ENCODE results near the gene PLA2G5.
"Not testable (repeated sequence)": the region's sequence is repeated elsewhere in the genome, so short reads cannot be mapped to it uniquely, and the experiment has no call there.

Gene PLA2G5

DNA sequence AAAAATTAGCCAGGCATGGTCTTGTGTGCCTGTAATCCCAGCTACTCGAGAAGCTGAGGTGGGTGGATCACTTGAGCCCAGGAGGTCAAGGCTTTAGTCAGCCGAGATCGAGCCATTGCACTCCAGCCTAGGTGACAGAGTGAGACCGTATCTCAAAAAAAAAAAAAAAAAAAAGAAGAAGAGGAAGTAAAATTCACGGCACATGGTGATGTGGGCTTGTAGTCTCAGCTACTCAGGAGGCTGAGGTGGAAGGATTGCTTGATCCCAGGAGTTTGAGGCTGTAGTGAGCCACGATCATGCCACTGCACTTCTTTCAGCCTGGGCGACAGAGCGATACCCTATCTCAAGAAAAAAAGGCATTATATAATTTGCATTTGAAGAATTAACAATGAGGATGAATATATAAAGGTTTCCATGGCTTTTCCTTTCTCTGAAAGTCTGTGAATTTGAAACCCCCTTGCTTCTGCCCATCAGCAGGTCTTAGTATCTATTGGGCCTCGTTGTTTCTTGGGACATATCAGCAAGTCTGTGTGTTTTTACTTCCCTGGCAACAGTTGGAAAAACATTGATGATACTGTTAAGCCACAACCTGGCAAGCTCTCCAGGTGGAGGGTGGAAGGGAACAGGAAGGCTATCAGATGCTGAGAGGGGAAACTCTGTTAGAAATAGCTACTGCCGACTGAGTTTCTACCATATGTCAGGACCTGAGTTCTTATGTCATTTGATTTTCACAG lies 53.9 kb downstream of the PLA2G5 start:
- DNase-seq: no peak

DNA sequence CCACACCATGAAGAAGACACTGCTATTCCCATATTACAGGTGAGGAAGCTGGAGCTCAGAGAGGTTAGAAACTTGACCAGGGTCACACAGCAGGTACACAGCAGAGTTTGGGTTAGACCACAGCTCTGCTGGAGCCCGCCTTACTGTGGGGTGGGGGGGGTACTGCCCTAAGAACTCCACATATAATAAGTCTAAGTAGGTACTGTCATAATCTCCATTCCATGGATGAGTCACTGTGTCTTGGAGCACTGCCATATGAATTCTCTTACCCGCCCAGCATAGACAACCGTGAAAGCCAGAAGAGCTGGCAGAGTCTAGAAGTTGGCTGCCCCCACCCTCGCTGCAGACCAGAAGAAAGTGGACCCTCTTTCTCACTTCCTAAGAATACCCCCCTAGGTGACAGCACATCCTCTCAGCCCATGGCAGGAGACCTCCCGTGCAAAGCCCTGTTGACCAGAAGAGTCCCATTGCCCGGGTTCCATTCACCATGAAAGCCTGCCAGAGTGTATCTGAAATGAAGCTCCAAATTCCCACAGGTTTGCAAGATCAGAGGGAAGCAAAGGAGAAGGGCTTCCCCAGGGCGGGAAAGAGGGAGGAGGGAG lies 54.6 kb downstream of the PLA2G5 start:
- peak; percentile 25 for DNase-seq

DNA sequence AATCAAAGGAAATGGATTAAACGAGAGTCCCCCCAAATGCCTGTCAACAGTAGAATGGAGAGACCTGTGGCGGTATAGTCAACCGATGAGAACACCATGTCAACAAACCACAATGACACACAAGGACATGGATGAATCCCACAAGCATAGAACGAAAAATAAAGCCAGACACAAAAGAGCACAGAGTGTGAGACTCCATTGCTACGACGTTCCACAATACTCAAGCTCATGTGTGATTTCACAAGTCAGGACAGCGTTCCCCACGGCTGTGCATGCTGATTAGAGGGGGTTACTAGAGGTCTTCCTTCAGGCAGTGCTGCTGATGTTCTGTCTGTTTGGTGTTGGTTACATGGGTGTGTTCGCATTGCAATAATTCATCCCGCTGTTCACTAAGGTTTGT lies 55.1 kb downstream of the PLA2G5 start:
- DNase-seq: no peak

DNA sequence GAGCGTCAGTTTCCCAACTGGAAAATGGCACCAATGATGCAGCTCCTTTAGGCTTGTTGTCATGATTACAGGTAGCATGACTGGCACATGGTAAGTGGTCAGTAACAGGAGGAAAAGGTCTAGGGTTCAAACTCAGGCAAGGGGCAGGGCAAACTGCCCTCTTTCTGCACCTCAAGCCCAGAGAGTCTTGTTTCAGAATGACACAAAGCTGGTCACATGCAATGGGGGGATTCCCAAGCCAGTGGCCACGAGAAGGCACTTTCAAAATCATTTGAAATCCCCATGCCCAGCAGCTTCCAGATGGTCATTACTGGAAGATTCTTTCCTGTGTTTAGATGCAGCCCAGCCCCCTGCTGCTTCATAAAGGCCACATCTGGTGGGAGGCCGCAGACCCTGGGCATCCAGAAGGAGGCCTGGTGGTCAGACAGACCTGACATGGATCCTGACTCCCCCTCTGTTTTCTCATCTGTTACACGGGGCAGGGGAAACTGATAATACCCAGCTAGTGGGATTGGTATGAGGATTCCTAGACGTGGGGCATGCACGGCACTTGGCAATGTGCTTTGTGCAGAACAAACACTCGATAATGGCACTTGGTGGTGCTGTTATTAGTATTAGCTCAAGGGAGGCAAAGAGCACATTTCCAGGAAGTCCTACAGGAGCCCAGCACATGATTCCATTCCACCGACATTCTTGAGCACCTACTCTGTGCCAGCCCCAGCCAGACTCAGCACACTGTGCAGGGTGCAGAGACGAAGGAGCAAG lies 56.2 kb downstream of the PLA2G5 start:
- DNase-seq: peak; percentile 35

DNA sequence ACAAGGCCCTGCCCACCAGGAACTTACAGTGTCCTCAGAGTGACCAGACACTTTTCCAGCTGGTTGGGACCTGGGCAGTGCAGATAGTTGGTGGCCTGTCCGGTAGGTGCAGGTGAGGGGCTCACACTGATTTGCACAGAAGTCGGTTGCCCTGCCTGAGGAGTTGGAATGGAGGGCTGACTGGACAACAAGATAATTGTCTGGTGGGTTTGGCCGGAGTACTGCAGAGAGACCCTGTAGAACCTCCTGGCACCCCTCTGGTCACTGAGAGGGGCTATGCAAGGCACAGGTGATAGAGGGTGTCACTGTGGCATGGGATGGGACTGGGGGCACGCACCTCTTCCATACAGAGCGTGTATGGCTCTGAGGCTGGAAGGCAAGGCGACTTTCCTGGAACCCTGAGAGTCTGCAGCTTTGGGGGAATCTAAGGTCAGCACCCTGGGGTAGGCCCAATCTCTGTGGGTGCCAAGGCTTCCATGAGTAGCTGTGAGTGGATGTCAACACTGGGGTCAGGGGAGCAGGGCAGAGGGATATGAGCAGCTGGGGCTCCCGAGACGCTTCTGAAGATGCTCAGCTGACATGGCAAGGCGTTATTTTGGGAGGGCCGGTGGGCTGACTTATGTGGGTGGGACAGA lies 56.9 kb downstream of the PLA2G5 start:
- no peak for DNase-seq

DNA sequence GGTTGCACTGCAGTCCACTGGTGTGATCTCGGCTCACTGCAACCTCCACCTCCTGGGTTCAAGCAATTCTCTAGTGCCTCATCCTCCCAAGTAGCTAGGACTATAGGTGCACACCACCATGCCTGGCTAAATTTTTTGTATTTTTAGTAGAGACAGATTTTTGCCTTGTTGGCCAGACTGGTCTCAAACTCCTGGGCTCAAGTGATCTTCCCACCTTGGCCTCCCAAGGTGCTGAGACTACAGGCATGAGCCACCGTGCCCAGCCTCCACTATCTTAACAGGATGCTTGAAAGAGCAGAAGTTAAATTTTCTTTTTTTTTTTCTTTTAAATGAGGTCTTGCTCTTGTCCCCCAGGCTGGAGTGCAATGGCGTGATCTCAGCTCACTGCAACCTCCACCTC lies 60.5 kb downstream of the PLA2G5 start:
- not testable (repeated sequence) for DNase-seq

DNA sequence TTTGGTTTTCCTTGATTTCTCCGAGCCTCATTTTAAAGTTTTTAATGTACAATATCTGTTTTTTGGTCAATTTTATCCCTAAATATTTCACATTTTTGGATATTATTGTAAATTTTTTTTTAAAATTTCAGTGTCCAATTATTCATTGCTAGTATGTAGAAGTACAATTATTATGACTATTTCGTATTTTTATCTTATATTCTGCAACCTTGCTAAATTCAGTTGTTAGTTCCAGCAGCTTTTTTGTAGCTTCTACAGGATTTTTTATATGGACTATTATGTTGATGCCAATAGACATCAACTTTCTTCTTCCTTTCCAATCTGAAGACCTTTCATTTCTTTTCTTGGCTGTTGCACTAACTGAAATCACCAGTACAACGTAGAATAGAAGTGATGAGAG lies 65.0 kb downstream of the PLA2G5 start:
- no peak for DNase-seq

DNA sequence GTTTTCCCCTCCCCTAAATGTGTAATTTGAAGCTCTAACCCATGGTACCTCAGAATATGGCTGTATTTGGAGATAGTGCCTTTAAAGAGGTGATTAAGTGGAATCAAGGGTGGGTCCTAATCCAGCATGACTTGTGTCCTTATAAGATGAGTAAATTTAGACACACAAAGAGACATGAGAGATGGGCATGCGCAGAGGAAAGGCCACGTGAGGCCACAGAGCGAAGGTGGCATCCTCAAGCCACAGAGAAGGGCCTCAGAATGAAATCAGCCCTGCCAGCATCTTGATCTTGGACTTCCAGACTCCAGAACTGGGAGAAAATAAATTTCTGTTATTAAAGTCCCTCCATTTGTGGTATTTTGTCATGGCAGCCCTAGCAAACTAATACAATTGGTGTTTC lies 66.3 kb downstream of the PLA2G5 start:
- no peak for DNase-seq

DNA sequence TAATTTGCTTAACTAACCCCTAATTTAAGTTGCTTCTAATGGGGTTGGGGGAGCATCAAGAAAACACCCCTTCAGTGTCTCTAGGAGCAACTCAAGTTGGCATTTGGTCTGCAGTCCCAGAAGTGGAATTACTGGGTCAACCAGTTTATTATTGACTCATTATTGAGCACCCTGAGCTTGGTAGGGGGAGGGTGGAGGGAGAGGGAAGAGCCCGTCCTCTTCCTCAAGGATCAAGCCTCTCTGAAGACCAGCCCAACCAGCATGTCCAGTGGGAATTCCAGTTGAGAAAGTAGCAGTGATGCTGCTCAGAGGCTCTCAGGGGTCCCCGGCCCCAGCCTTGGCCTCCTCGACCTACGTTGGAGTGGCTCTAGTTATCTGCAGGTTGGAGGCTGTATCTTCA lies 67.1 kb downstream of the PLA2G5 start:
- DNase-seq: no peak

DNA sequence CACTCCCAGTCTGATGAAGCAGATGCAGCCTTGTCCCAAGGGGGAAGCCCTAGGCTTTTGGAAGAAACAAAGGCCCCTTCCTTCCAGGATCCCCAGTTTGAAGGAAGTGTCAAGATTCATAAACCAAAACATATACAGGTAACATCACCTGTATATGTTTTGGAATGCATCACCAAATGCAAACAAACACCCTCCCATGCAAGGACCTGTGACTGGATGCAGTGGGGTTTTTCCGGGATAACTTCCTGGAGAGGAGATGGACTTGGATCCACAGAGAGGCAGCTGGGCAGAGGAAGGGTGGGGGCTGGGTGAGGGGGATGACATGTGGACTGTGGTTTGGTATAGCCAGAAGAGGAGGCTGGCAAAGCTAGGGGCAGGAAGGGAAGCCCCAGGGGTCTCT lies 67.6 kb downstream of the PLA2G5 start:
- no peak for DNase-seq

DNA sequence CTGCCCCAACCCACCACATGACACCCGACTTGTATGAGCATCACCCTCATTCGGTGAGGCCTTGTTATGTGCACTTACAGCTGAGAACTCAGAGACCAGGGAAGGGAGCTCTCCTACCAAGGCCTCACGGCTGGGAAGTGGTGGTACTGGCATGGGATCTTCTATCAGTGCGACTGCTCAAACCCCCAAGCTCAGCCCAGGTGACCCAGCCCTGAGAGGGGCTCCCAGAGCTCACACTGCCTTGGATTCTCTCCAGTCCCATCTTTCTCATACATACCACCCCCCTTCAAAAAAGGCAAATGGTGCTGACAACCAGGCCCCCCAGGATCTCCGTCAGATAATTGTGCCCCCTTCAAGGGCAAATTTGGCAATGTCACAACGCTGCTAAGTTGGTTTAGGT lies 68.4 kb downstream of the PLA2G5 start:
- no peak for DNase-seq

DNA sequence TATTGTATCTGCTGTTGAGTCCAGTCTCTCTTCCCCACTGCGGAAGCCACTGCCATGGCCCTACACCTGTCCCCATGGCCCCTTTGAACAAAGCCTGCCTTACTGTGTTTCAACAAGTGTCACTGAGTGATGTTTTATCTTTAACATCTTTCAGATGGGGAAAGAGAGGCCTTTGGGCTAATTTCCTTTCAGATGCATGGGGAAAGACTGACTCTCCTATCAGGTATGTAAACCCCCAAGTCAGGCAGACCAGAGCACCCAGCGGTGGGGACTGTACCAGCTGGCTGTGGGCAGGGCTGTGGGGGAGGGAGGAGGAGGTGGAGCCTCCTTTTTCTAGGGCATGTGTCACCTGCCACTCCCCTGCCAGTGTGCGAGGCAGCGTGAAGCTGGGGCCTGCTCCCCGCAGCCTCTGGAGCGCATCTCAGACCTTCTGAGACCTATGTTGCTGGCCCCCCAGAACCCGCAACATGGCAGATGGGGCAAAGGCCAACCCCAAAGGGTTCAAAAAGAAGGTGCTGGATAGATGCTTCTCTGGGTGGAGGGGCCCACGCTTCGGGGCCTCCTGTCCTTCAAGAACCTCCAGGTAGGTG lies 69.1 kb downstream of the PLA2G5 start, which contains the start of gene PLA2G2F:
PLA2G2F (plus strand) TSS at position 363 of the 590 bp plus-strand sequence; CDS start at position 468, 105 bp downstream.
- DNase-seq: no peak

DNA sequence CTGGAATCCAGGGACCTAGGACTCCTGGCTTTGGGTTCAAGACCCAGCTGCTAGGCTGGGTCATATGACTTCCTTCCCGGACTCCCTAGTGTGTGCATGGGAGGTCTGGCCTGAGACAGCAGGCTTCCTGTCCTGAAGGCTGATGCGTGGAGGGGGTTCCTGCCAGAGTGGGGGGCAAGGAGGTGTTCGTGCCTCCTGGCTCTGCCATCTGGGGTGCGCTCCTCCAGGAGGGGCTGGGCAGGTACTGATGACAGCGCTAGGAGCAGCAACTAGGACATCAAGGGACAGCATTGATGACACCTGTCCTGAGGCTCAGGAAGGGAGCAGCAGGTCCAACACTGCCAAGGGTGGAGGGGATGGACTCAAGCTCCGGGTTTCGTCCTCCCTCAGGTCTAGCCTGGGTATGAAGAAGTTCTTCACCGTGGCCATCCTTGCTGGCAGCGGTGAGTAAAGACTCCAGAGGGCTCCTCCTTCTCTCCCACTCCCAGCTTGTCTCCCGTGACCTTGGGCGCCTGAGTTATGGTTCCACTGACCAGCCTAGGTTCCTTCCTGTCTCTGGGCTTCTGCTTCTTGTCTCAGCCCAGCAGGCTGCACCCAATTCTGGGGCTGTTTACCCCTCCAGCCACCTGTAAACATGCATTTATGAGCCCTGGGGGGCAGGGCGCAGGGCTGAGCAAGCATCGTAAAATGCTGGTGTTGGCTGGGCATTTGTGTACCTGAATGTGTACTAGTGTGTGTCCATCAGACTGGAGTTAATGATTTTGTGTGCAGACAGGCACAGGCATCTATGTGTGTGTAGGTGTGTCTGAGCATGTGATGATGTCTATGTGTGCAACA lies 70.0 kb downstream of the PLA2G5 start:
- DNase-seq: no peak

DNA sequence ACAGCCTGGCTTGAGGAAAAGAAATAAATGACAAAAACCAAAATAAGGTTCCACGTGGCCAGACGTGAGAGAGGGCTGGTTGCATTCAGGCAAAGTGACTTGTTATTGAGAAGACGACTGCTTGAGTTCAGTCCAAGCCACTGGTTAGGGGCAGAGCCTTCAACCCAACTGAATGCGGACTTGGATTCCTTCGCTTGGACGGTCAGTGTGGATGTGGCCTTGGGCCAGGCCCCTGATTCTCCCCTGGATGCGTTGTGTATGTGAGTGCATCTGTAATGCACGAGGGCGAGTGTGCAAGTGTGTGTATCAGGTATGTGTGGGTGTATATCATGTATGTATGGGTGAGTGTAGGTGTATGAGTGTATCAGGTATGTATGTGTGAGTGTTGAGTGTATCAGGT lies 71.0 kb downstream of the PLA2G5 start:
- no peak for DNase-seq

DNA sequence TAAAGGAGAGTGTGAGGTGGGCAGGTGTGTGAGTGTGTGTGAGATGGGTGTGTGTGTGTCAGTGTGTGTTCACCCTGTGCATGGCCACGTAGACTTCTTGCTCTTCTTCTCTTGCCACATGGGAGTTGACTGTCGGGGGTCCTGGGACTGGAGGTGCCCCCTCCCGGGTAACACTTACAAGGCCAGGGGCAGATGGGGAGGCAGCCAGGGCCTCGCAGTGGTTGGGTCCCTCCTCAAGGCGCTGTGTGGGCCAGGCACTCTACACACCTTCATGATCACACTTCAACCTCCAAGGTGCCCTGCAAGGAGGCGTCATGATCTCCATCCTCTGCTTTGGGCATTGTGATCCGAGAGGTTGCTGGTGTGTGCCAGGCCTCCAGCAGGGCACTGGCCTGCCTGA lies 71.5 kb downstream of the PLA2G5 start:
- no peak for DNase-seq
